Esophagus squamous epithelium (tissue), 5 donors: ENCODE data around the gene UBE2J2. TPM values are rescaled to one million over a fixed set of nuclear protein-coding genes. Genes with fewer than 3 reads are reported as not detected.

ENCODE experiments used
- DNase-seq: peaks from one replicate; lab custom pipeline; 2025; lab: John Stamatoyannopoulos, UW
- H3K27ac ChIP-seq, 4 donors: fragments of 200-600 bp; sonication (generic); one replicate each; pipeline ENCODE4 v1.5.1; 2016 to 2019; ENCODE audit warnings: mild to moderate bottlenecking in 1 of 4
- H3K27me3 ChIP-seq, 4 donors: fragments of 200-600 bp; sonication (generic); 1 replicate in 3 of 4; 2 replicates in 1 of 4; pipeline versions ENCODE4 v1.5.1 to v1.6.0; 2017 to 2021; ENCODE audit warnings: antibody characterized with exemption in 1 of 4
- H3K36me3 ChIP-seq, 3 donors: fragments of 200-600 bp; sonication (generic); one replicate each; pipeline ENCODE4 v1.5.1; 2016 to 2019
- H3K4me1 ChIP-seq, 3 donors: fragments of 200-600 bp; sonication (generic); one replicate each; pipeline ENCODE4 v1.5.1; 2017 to 2019
- H3K4me3 ChIP-seq, 4 donors: fragments of 200-600 bp; sonication (generic); 1 replicate in 3 of 4; 2 replicates in 1 of 4; pipeline ENCODE4 v1.5.1; 2016 to 2019; ENCODE audit warnings: mild to moderate bottlenecking in 2 of 4, moderate library complexity in 1 of 4
- H3K9me3 ChIP-seq, 3 donors: fragments of 200-600 bp; sonication (generic); one replicate each; pipeline ENCODE4 v1.5.1; 2016 to 2019
- CTCF ChIP-seq, 6 experiments: fragments of 450-650 bp in 4 of 6; fragments of 200-600 bp in 2 of 6; sonication (generic) in 2 of 6; IDR thresholded peaks; one replicate each; pipeline ENCODE4 v1.5.1; 2016 to 2019; ENCODE audit warnings: antibody characterized with exemption in 6 of 6, mild to moderate bottlenecking in 4 of 6, moderate library complexity in 4 of 6
- POLR2A ChIP-seq, 4 donors: fragments of 450-650 bp; IDR thresholded peaks; one replicate each; pipeline ENCODE4 v1.6.1; 2017; ENCODE audit warnings: antibody characterized with exemption in 4 of 4, mild to moderate bottlenecking in 4 of 4, moderate library complexity in 3 of 4
- WGBS, 2 donors: methylation state at CpG; one replicate each; pipeline ENCODE4 v1.1.5; 2018; 5-methylcytosine and 5-hydroxymethylcytosine counted together
- intact Hi-C: fragments of 100-400 bp; cut with DNase I; formaldehyde crosslinking; loops from one replicate; pipeline ENCODE4 v1.15.0; 2022
- total RNA-seq, 4 donors: library from RNA; depleted of rRNA; stranded (reverse); fragments of >200 nt; gene quantifications; one replicate each; pipeline ENCODE4 v1.1.0, GENCODE V29; 2016
- donor health status: DM: yes; HTN: yes; CAD: no.

UBE2J2 gene
- total RNA-seq, 4 donors from 2014 or later, result 32.6 to 54.3 (median 42.5) TPM

GRCh38 chr1:1264868-1265272, 8.8 kb downstream of the UBE2J2 start:
- no peak for DNase-seq
- Histone ChIP-seq H3K4me3 (no peak overlapping the region), H3K27me3 (no peaks in the 10 kb centered on the region), H3K4me1 (peaks cover 0 to 31% (median 0%) of the 10 kb centered on the region in 3 donors), H3K36me3 (peaks cover 15 to 92% (median 32%) of the 10 kb centered on the region in 3 donors), H3K9me3 (no peaks in the 10 kb centered on the region), H3K27ac (no peak overlapping the region)
- TF ChIP-seq POLR2A (IDR thresholded peaks at IDR 0.05), result no peak
- TF ChIP-seq CTCF (IDR thresholded peaks at IDR 0.05), result peak in 1 of 6 experiments; percentile 30
- intact Hi-C loops, result no loop called here
- 73 to 79% methylated on average over 9 to 10 of the region's 10 CpGs for WGBS, 2 donors

GRCh38 chr1:1264026-1264425, 9.6 kb downstream of the UBE2J2 start:
- peaks cover 15 to 100% (median 33%) of the 10 kb centered on the region in 3 donors for H3K36me3 ChIP-seq
- WGBS, 2 donors, result 90 to 94% methylated on average over 8 to 9 of the region's 9 CpGs
- no peak for DNase-seq
- intact Hi-C loops, result no loop called here
- H3K9me3 ChIP-seq, result no peaks in the 10 kb centered on the region
- no peak overlapping the region for H3K27ac ChIP-seq
- H3K4me1 ChIP-seq, result peaks cover 0 to 34% (median under 1%) of the 10 kb centered on the region in 3 donors
- H3K4me3 ChIP-seq, result no peak overlapping the region
- no peaks in the 10 kb centered on the region for H3K27me3 ChIP-seq
- no peak for TF ChIP-seq CTCF (IDR thresholded peaks at IDR 0.05)
- no peak for TF ChIP-seq POLR2A (IDR thresholded peaks at IDR 0.05)

- TF ChIP-seq POLR2A (IDR thresholded peaks at IDR 0.05), result no peak
- no peak for TF ChIP-seq CTCF (IDR thresholded peaks at IDR 0.05)
- DNase-seq, result no peak
- Histone ChIP-seq H3K27me3 (no peaks in the 10 kb centered on the region), H3K36me3 (peaks cover 15 to 100% (median 33%) of the 10 kb centered on the region in 3 donors), H3K9me3 (no peaks in the 10 kb centered on the region), H3K27ac (no peak overlapping the region), H3K4me1 (peaks cover 7 to 40% (median 7%) of the 10 kb centered on the region in 3 donors), H3K4me3 (no peak overlapping the region)
- 75 to 91% methylated on average over 4 to 5 of the region's 8 CpGs for WGBS, 2 donors
- intact Hi-C loops, result no loop called here
These were observed 10.9 kb downstream of the UBE2J2 start for GRCh38 chr1:1262758-1263157.

GRCh38 chr1:1262071-1262470, 11.6 kb downstream of the UBE2J2 start:
- no peak for TF ChIP-seq POLR2A (IDR thresholded peaks at IDR 0.05)
- TF ChIP-seq CTCF (IDR thresholded peaks at IDR 0.05), result no peak
- Histone ChIP-seq H3K4me1 (peaks cover 7 to 40% (median 7%) of the 10 kb centered on the region in 3 donors), H3K9me3 (no peaks in the 10 kb centered on the region), H3K36me3 (peaks cover 16 to 100% (median 27%) of the 10 kb centered on the region in 3 donors), H3K27ac (no peak overlapping the region), H3K27me3 (no peaks in the 10 kb centered on the region), H3K4me3 (no peak overlapping the region)
- intact Hi-C loops, result no loop called here
- DNase-seq, result no peak
- WGBS, 2 donors, result 95% methylated on average over 9 to 17 of the region's 17 CpGs

GRCh38 chr1:1260843-1261560, 12.7 kb downstream of the UBE2J2 start:
- H3K9me3 ChIP-seq, result no peaks in the 10 kb centered on the region
- H3K36me3 ChIP-seq, result peaks cover 18 to 100% (median 27%) of the 10 kb centered on the region in 3 donors
- intact Hi-C loops, result no loop called here
- 48 to 65% methylated on average over 13 to 14 of the region's 16 CpGs for WGBS, 2 donors
- no peaks in the 10 kb centered on the region for H3K27me3 ChIP-seq
- H3K27ac ChIP-seq, result no peak overlapping the region
- TF ChIP-seq CTCF (IDR thresholded peaks at IDR 0.05) (no peak), POLR2A (IDR thresholded peaks at IDR 0.05) (no peak)
- no peak overlapping the region for H3K4me3 ChIP-seq
- peaks cover 7 to 40% (median 7%) of the 10 kb centered on the region in 3 donors for H3K4me1 ChIP-seq
- no peak for DNase-seq
